ENCODE data around the gene NTSR1. TPM values are rescaled to one million over a fixed set of nuclear protein-coding genes. Genes with fewer than 3 reads are reported as not detected.

The NTSR1 gene
- total and polyA plus RNA-seq, 12 donors: 0.03 to 0.14 (median 0.11) TPM; not detected in 9

DNA sequence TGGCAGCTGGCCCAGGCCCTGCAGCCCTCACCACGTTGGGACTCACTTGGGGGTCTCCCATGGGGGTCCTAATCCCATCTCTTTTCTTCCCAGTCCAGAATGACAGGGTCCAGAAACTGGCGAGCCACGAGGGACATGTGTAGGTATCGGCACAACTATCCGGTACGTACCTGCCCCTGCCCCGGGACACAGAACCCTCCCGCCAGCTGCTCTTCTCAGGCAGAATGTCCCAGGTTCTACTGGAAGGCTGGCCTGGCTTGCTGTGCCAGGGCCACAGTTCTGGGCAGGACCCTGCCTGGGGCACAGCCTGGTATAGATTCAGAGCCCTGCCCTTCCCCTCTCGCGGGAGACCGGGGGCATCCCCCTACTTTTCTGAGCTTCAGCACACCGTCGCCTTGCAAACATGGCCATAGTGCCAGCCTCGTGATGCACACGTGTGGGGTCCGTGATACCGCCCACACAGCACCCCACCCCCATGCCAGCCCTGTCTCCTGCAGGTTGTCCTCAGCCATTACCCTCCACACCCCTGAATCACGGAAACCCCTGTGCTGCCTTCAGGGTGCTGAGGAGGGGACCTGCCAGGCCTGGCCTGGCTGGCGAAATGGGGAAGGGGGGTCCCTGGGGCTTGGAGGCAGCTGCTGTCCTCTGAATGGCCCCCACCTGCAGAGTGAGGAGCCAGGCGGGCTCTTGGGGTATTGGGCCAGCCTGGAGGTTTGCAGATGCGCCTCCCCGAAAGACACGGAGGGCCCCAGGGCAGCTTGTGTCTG is 99.0 kb downstream of the NTSR1 start:
- TF ChIP-seq, protein P1, sequence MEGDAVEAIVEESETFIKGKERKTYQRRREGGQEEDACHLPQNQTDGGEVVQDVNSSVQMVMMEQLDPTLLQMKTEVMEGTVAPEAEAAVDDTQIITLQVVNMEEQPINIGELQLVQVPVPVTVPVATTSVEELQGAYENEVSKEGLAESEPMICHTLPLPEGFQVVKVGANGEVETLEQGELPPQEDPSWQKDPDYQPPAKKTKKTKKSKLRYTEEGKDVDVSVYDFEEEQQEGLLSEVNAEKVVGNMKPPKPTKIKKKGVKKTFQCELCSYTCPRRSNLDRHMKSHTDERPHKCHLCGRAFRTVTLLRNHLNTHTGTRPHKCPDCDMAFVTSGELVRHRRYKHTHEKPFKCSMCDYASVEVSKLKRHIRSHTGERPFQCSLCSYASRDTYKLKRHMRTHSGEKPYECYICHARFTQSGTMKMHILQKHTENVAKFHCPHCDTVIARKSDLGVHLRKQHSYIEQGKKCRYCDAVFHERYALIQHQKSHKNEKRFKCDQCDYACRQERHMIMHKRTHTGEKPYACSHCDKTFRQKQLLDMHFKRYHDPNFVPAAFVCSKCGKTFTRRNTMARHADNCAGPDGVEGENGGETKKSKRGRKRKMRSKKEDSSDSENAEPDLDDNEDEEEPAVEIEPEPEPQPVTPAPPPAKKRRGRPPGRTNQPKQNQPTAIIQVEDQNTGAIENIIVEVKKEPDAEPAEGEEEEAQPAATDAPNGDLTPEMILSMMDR (IDR thresholded peaks at IDR 0.05): no peak
- no peak for TF ChIP-seq POLR2A (IDR thresholded peaks at IDR 0.05)
- Histone ChIP-seq H3K27ac (no peak overlapping the region), H3K27me3 (no peaks in the 10 kb centered on the region), H3K36me3 (replicated peaks in 1 of 2) (peaks cover 0 to 50% of the 10 kb centered on the region in 2 donors), H3K9me3 (replicated peaks in 1 of 3) (no peaks in the 10 kb centered on the region), H3K4me1 (replicated peaks in 1 of 2) (peaks cover 12 to 17% of the 10 kb centered on the region in 2 donors), H3K4me3 (no peak overlapping the region)
- WGBS, 4 donors: 82 to 87% (median 83%) methylated on average over 11 to 23 of the region's 23 CpGs
- DNase-seq: no peak
- intact Hi-C loops (cut with DNase I): loop anchor here in 1 of 2 donors (5.0 kb wide), 1 partner anchor 135 kb away; no protein-coding TSS in a partner anchor

DNA sequence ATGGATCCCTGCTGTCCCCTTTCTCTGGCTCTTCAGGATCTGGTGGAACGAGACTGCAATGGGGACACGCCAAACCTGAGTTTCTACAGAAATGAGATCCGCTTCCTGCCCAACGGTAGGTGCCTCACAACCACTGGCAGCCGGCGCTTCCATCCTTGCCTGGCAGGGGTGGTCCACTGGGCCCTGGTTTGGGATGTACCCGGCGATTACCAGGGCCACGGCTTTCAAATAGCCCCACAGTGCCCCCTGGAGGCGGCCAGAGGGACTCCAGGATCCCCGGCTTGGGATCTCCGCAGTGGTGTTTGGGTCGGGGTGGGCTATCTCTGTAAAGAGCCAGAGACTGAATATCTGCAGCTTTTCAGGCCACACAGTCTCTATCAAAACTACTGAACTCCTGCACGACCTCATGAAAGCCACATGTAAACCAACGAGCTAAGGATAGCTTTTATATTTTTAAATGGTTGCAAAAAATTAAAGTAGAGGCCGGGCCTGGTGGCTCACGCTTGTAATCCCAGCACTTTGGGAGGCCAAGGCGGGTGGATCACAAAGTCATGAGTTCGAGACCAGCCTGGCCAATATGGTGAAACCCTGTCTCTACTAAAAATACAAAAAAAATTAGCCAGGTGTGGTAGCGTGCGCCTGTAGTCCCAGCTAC is 99.7 kb downstream of the NTSR1 start:
- no peak for TF ChIP-seq POLR2A (IDR thresholded peaks at IDR 0.05)
- TF ChIP-seq, protein P1 (IDR thresholded peaks at IDR 0.05): peak; percentile 67 to 96 (median 83)
- WGBS, 4 donors: 42 to 47% (median 43%) methylated on average over 15 to 21 of the region's 21 CpGs
- peaks cover 0 to 53% of the 10 kb centered on the region in 2 donors for H3K36me3 ChIP-seq (replicated peaks in 1 of 2)
- H3K9me3 ChIP-seq (replicated peaks in 1 of 3): no peaks in the 10 kb centered on the region
- no peaks in the 10 kb centered on the region for H3K27me3 ChIP-seq
- intact Hi-C loops (cut with DNase I): loop anchor here in 1 of 2 donors (5.0 kb wide), 1 partner anchor 136 kb away; no protein-coding TSS in a partner anchor
- peaks cover 12 to 17% of the 10 kb centered on the region in 2 donors for H3K4me1 ChIP-seq (replicated peaks in 1 of 2)
- peak in 6 of 7 donors; percentile 62 to 85 (median 69) for DNase-seq
- H3K27ac ChIP-seq: no peak overlapping the region
- no peak overlapping the region for H3K4me3 ChIP-seq

DNA sequence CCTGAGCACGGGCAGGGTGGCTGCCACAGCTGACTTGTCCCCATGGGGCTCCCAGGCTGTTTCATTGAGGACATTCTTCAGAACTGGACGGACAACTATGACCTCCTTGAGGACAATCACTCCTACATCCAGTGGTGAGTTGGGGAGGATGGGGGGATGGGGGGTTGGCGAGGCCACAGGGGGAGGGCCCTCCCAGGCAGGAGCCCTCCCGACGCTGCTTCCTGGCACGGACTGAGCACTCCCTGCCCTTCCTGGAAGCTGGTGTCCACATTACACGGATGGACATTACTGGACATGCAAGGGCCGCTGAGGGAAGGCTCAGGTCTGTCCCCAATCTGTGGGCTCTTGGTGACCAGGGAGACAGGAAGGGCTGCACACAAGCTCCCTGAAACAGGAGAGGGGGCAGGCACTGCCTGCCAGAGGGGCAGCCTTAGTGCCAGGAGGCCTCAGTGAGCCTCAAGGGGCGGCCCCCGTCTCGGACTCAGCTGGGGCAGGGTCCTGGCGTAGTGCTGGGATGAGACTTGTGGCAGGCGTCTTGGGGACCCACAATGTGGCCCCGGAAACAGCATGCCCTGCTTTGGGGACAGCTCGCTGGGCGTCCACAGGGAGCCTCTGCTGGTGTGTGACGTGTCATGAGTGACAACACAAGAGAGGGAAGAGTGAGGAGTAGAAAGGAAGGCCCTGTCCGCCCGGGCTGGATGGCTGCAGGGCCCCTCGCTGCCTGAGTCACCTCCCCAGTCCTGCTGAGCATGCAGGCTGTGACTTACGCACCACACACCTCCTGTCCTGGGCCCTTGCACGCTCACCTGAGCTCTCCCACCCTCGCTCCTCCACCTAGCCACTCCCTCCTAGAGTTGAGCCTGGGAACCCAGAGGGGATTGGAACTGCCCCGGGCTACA is 101.1 kb downstream of the NTSR1 start:
- H3K4me3 ChIP-seq: no peak overlapping the region
- 89 to 95% (median 93%) methylated on average over 4 to 24 of the region's 24 CpGs for WGBS, 4 donors
- H3K4me1 ChIP-seq (replicated peaks in 1 of 2): peaks cover 12 to 17% of the 10 kb centered on the region in 2 donors
- H3K27me3 ChIP-seq: no peaks in the 10 kb centered on the region
- no peak for TF ChIP-seq POLR2A (IDR thresholded peaks at IDR 0.05)
- TF ChIP-seq, protein P1 (IDR thresholded peaks at IDR 0.05): no peak
- H3K36me3 ChIP-seq (replicated peaks in 1 of 2): peaks cover 0 to 59% of the 10 kb centered on the region in 2 donors
- DNase-seq: no peak
- no peaks in the 10 kb centered on the region for H3K9me3 ChIP-seq (replicated peaks in 1 of 3)
- no peak overlapping the region for H3K27ac ChIP-seq
- intact Hi-C loops (cut with DNase I): loop anchor here in 1 of 2 donors (5.0 kb wide), 1 partner anchor 137 kb away; no protein-coding TSS in a partner anchor
